Measurements from ENCODE around the gene DUS2. TPM values are rescaled to one million over a fixed set of nuclear protein-coding genes. Genes with fewer than 3 reads are reported as not detected.

Gene DUS2
- total RNA-seq, 4 donors from 2014 or later = 9.2 to 13.1 (median 11.2) TPM

DNA sequence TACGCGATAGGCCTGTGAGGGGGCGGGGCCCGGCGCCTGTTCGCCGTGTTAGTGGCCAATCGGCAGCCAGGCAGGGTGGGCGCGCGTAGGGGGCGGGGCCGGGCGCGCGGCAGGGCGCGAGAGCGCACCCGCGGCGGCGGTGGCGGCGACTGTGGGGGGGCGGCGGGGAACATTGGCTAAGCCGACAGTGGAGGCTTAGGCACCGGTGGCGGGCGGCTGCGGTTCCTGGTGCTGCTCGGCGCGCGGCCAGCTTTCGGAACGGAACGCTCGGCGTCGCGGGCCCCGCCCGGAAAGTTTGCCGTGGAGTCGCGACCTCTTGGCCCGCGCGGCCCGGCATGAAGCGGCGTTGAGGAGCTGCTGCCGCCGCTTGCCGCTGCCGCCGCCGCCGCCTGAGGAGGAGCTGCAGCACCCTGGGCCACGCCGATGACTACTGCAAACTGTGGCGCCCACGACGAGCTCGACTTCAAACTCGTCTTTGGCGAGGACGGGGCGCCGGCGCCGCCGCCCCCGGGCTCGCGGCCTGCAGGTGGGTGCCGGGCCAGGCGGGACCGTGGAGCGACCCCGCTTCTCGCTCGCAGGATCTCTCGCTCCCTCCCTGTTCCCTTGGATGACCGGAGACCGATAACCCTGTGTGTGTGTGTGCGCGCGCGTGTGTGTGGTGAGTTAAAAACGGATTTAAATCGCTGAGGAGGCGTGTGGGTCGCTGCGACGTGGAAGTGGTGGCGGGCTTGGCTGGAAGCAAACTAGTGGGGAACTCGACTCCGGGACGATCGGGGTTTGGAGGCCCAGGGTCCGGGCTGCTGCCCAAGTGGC lies 62.4 kb downstream of the DUS2 start, which contains the start of gene NFATC3:
NFATC3 (plus strand) TSS at position 112 of the 813 bp plus-strand sequence; CDS start at position 424, 312 bp downstream.
- Histone ChIP-seq H3K27ac (peak within 1 kb of the TSS; percentile 98 to 100 (median 99)), H3K27me3 (no peaks in the 10 kb centered on the region), H3K9me3 (no peaks in the 10 kb centered on the region), H3K4me1 (peaks cover 19 to 72% (median 41%) of the 10 kb centered on the region in 4 donors), H3K4me3 (peak within 1 kb of the TSS; percentile 76 to 96 (median 83)), H3K36me3 (no peaks in the 10 kb centered on the region)
- in situ Hi-C loops (cut with MboI; ENCODE audit: low pct_ligation_motif_present in 1 of 4, low pct_unique_long_range_greater_than_20kb in 1 of 4, low sequenced_read_pairs in 3 of 4) (loop anchor here in 1 of 4 donors (25.0 kb wide), 1 partner anchor 152 kb away; the partner anchor contains the start of genes ESRP2 and PLA2G15), intact Hi-C loops (cut with DNase I; ENCODE audit: low total_unique reads) (loop anchor here (10.0 kb wide), 1 partner anchor 149 kb away; the partner anchor contains the start of gene ESRP2)
- DNase-seq = peak; percentile 99
- 0% methylated on average over 38 of the region's 104 CpGs; no CpG with 5 or more reads in 1 of the 2 donors for WGBS, 2 donors (ENCODE audit: low coverage in 1 of 2)
- TF ChIP-seq POLR2A (IDR thresholded peaks at IDR 0.05) = peak; percentile 58
- peak; percentile 72 to 73 (median 73) for TF ChIP-seq POLR2AphosphoS5 (IDR thresholded peaks at IDR 0.05)
- peak in 1 of 5 experiments; percentile 13 for TF ChIP-seq CTCF (IDR thresholded peaks at IDR 0.05)
- no peak for TF ChIP-seq EP300 (IDR thresholded peaks at IDR 0.05; ENCODE audit: low read depth)

DNA sequence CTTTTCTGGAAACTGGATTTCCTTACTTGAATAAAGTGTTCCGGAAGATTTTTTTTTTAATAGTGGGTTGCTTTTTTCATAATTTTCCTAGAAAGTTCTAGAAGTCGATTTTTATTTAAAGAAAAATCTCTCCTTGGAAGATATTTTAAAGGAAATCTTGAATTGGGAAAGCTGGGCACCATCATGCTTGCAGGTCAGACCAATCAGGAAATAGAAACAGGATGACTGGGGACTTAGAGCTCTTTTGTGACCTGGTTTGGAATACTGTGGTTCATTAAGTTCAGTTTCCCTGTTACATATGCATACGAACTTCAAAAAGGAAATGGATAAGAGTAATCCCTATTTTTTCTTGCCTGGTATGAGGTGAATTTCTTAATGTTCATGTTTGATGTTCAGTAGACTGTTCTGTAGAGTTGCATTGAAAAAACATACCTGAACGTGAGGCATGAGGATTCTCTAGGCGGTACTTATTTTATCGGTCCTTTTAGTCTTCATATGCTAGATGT lies 63.3 kb downstream of the DUS2 start:
- WGBS, 2 donors (ENCODE audit: low coverage in 1 of 2) = 0 to 2% methylated on average over 6 of the region's 6 CpGs
- intact Hi-C loops (cut with DNase I; ENCODE audit: low total_unique reads) (loop anchor here (10.0 kb wide), 1 partner anchor 148 kb away; the partner anchor contains the start of gene ESRP2), in situ Hi-C loops (cut with MboI; ENCODE audit: low pct_ligation_motif_present in 1 of 4, low pct_unique_long_range_greater_than_20kb in 1 of 4, low sequenced_read_pairs in 3 of 4) (loop anchor here in 1 of 4 donors (25.0 kb wide), 1 partner anchor 151 kb away; the partner anchor contains the start of genes ESRP2 and PLA2G15)
- peak overlapping the region; percentile 98 to 100 (median 99) for H3K27ac ChIP-seq
- no peaks in the 10 kb centered on the region for H3K36me3 ChIP-seq
- peaks cover 11 to 72% (median 37%) of the 10 kb centered on the region in 4 donors for H3K4me1 ChIP-seq
- DNase-seq = no peak
- peak overlapping the region; percentile 76 to 96 (median 83) for H3K4me3 ChIP-seq
- H3K9me3 ChIP-seq = no peaks in the 10 kb centered on the region
- no peak for TF ChIP-seq EP300 (IDR thresholded peaks at IDR 0.05; ENCODE audit: low read depth)
- TF ChIP-seq CTCF (IDR thresholded peaks at IDR 0.05) = no peak
- TF ChIP-seq POLR2AphosphoS5 (IDR thresholded peaks at IDR 0.05) = no peak
- TF ChIP-seq POLR2A (IDR thresholded peaks at IDR 0.05) = no peak
- H3K27me3 ChIP-seq = no peaks in the 10 kb centered on the region

DNA sequence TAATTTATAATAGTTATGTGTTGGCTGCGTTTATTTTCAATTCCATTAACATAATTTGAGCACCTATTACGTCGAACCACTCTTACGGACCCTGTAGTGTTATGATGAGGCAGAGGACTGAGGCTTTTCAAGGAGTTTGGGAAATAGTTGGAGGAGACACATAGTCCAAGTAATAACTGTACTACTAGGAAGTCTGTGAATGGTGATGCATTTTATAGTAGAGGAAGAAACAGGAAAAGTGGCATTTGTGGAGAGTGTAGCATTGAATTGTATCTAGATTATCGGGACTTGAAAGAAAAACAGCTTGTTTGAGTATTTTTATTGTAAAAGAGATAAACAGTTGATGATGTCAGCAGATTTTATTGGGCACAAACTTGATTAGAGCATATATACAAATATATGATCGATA lies 63.8 kb downstream of the DUS2 start:
- TF ChIP-seq POLR2AphosphoS5 (IDR thresholded peaks at IDR 0.05) (no peak), EP300 (IDR thresholded peaks at IDR 0.05; ENCODE audit: low read depth) (no peak), CTCF (IDR thresholded peaks at IDR 0.05) (no peak)
- in situ Hi-C loops (cut with MboI; ENCODE audit: low pct_ligation_motif_present in 1 of 4, low pct_unique_long_range_greater_than_20kb in 1 of 4, low sequenced_read_pairs in 3 of 4) = loop anchor here in 1 of 4 donors (25.0 kb wide), 1 partner anchor 150 kb away; the partner anchor contains the start of genes ESRP2 and PLA2G15
- peak overlapping the region; percentile 98 to 100 (median 99) for H3K27ac ChIP-seq
- H3K4me1 ChIP-seq = peaks cover 7 to 74% (median 40%) of the 10 kb centered on the region in 4 donors
- H3K9me3 ChIP-seq = no peaks in the 10 kb centered on the region
- no peaks in the 10 kb centered on the region for H3K36me3 ChIP-seq
- intact Hi-C loops (cut with DNase I; ENCODE audit: low total_unique reads) = loop anchor here (10.0 kb wide), 1 partner anchor 148 kb away; the partner anchor contains the start of gene ESRP2
- no peak for DNase-seq
- H3K4me3 ChIP-seq = peak overlapping the region in 3 of 4 donors; percentile 76 to 96 (median 90)
- 4 to 5% methylated on average over 6 of the region's 6 CpGs for WGBS, 2 donors (ENCODE audit: low coverage in 1 of 2)
- H3K27me3 ChIP-seq = no peaks in the 10 kb centered on the region

- no peak for DNase-seq
- H3K4me3 ChIP-seq = no peak overlapping the region
- no peaks in the 10 kb centered on the region for H3K27me3 ChIP-seq
- TF ChIP-seq EP300 (IDR thresholded peaks at IDR 0.05; ENCODE audit: low read depth) (no peak), POLR2A (IDR thresholded peaks at IDR 0.05) (no peak), CTCF (IDR thresholded peaks at IDR 0.05) (no peak), POLR2AphosphoS5 (IDR thresholded peaks at IDR 0.05) (no peak)
- peak overlapping the region; percentile 98 to 100 (median 99) for H3K27ac ChIP-seq
- 61 to 64% methylated on average over 2 of the region's 2 CpGs for WGBS, 2 donors (ENCODE audit: low coverage in 1 of 2)
- no peaks in the 10 kb centered on the region for H3K9me3 ChIP-seq
- no peaks in the 10 kb centered on the region for H3K36me3 ChIP-seq
- in situ Hi-C loops (cut with MboI; ENCODE audit: low pct_ligation_motif_present in 1 of 4, low pct_unique_long_range_greater_than_20kb in 1 of 4, low sequenced_read_pairs in 3 of 4) (loop anchor here in 1 of 4 donors (25.0 kb wide), 1 partner anchor 150 kb away; the partner anchor contains the start of genes ESRP2 and PLA2G15), intact Hi-C loops (cut with DNase I; ENCODE audit: low total_unique reads) (loop anchor here (10.0 kb wide), 1 partner anchor 147 kb away; the partner anchor contains the start of gene ESRP2)
- H3K4me1 ChIP-seq = peaks cover 7 to 77% (median 43%) of the 10 kb centered on the region in 4 donors
Observed at GRCh38 chr16:68087688-68088087, 64.6 kb downstream of the DUS2 start.
